WTC11 (cell line): ENCODE measurements around the gene UBE2D2. TPM values are rescaled to one million over a fixed set of nuclear protein-coding genes. Genes with fewer than 3 reads are reported as not detected.

ENCODE experiments used
- ATAC-seq: fragments of 200-7000 bp; cut with Tn5 transposase; 2 replicates; pipeline ENCODE4 v1.10.0; 2021; ENCODE audit warnings: mild to moderate bottlenecking, moderate library complexity
- CTCF ChIA-PET: fragments of 300-600 bp; sonication (Branson Sonifier 250); formaldehyde crosslinking; loops from one replicate; lab custom pipeline; 2021; ENCODE audit warnings: antibody characterized with exemption; lab: Charles Lee
- POLR2A ChIA-PET: fragments of 350-600 bp; sonication (Branson Sonifier 250); formaldehyde crosslinking; loops from one replicate; lab custom pipeline; 2021; ENCODE audit warnings: antibody characterized with exemption; lab: Charles Lee
- DNase-seq: peaks from one replicate; pipeline ENCODE4 v3.0.0; 2021; ENCODE audit warnings: low spot score
- H3K27ac Mint-ChIP-seq: 2 replicates; pipeline ENCODE4 v1.8.0; 2021; ENCODE audit warnings: mixed read lengths
- H3K27me3 Mint-ChIP-seq: 2 replicates; pipeline ENCODE4 v1.8.0; 2021; ENCODE audit warnings: low read depth, mild to moderate bottlenecking, moderate library complexity, mixed read lengths
- H3K36me3 Mint-ChIP-seq: 2 replicates; pipeline ENCODE4 v1.8.0; 2021; ENCODE audit warnings: mixed read lengths
- H3K4me1 Mint-ChIP-seq: 2 replicates; pipeline ENCODE4 v1.8.0; 2022; ENCODE audit warnings: mixed read lengths
- H3K4me3 Mint-ChIP-seq: 2 replicates; pipeline ENCODE4 v1.8.0; 2021; ENCODE audit warnings: mild to moderate bottlenecking, moderate library complexity, mixed read lengths
- H3K9me3 Mint-ChIP-seq: 2 replicates; pipeline ENCODE4 v1.8.0; 2021; ENCODE audit warnings: mixed read lengths
- CBFB ChIP-seq: sonication (generic); formaldehyde crosslinking; IDR thresholded peaks from 2 replicates; pipeline ENCODE4 v1.8.1; 2022; ENCODE audit warnings: mild to moderate bottlenecking, low read depth, missing genetic modification reagents
- CREM ChIP-seq: sonication (generic); formaldehyde crosslinking; IDR thresholded peaks from 2 replicates; pipeline ENCODE4 v1.8.1; 2022; ENCODE audit warnings: mild to moderate bottlenecking, missing genetic modification reagents, moderate library complexity
- ELF4 ChIP-seq: sonication (generic); formaldehyde crosslinking; IDR thresholded peaks from 2 replicates; pipeline ENCODE4 v1.8.1; 2022; ENCODE audit warnings: low read depth, mild to moderate bottlenecking, moderate library complexity, missing genetic modification reagents
- FOXP4 ChIP-seq: sonication (generic); formaldehyde crosslinking; IDR thresholded peaks from 2 replicates; pipeline ENCODE4 v1.8.0; 2022; ENCODE audit warnings: mild to moderate bottlenecking, missing genetic modification reagents
- IRF1 ChIP-seq: sonication (generic); formaldehyde crosslinking; IDR thresholded peaks from 2 replicates; pipeline ENCODE4 v1.8.0; 2023; ENCODE audit warnings: missing genetic modification reagents
- IRF2 ChIP-seq: sonication (generic); formaldehyde crosslinking; IDR thresholded peaks from 2 replicates; pipeline ENCODE4 v1.8.0; 2022; ENCODE audit warnings: low read depth, missing genetic modification reagents, borderline replicate concordance
- MYBL2 ChIP-seq: sonication (generic); formaldehyde crosslinking; IDR thresholded peaks from 2 replicates; pipeline ENCODE4 v1.8.1; 2023; ENCODE audit warnings: mild to moderate bottlenecking, moderate library complexity, missing genetic modification reagents
- NFYB ChIP-seq: sonication (generic); formaldehyde crosslinking; conservative IDR thresholded peaks from 2 replicates; pipeline ENCODE4 v1.8.0; 2022; ENCODE audit warnings: low read depth, missing genetic modification reagents
- PREB ChIP-seq: sonication (generic); formaldehyde crosslinking; IDR thresholded peaks from 2 replicates; pipeline ENCODE4 v1.8.1; 2022; ENCODE audit warnings: mild to moderate bottlenecking, missing genetic modification reagents, moderate library complexity, borderline replicate concordance
- RORB ChIP-seq: fragments of 250-450 bp; sonication (Bioruptor Pico); IDR thresholded peaks from 2 replicates; pipeline ENCODE4 v1.9.0; 2021; ENCODE audit warnings: mild to moderate bottlenecking
- TCF7 ChIP-seq: sonication (generic); formaldehyde crosslinking; IDR thresholded peaks from 2 replicates; pipeline ENCODE4 v1.8.0; 2022; ENCODE audit warnings: mild to moderate bottlenecking, low read depth, missing genetic modification reagents, moderate library complexity
- TEAD1 ChIP-seq: sonication (generic); formaldehyde crosslinking; IDR thresholded peaks from 2 replicates; pipeline ENCODE4 v1.8.0; 2022; ENCODE audit warnings: mild to moderate bottlenecking, missing genetic modification reagents
- USF2 ChIP-seq: sonication (generic); formaldehyde crosslinking; IDR thresholded peaks from 2 replicates; pipeline ENCODE4 v1.8.1; 2023; ENCODE audit warnings: mild to moderate bottlenecking, missing genetic modification reagents, moderate library complexity
- ZBTB21 ChIP-seq: sonication (generic); formaldehyde crosslinking; IDR thresholded peaks from 2 replicates; pipeline ENCODE4 v1.8.1; 2023; ENCODE audit warnings: mild to moderate bottlenecking, missing genetic modification reagents, borderline replicate concordance
- ZNF232 ChIP-seq: sonication (generic); formaldehyde crosslinking; IDR thresholded peaks from 2 replicates; pipeline ENCODE4 v1.8.0; 2022; ENCODE audit warnings: mild to moderate bottlenecking, missing genetic modification reagents
- ZNF396 ChIP-seq: fragments of 250-450 bp; sonication (Bioruptor Pico); IDR thresholded peaks from 2 replicates; pipeline ENCODE4 v1.8.0; 2021; ENCODE audit warnings: mild to moderate bottlenecking, moderate library complexity, borderline replicate concordance
- ZNF423 ChIP-seq: fragments of 250-450 bp; sonication (Bioruptor Pico); IDR thresholded peaks from 2 replicates; pipeline ENCODE4 v2.1.2; 2022; ENCODE audit warnings: mild to moderate bottlenecking, moderate library complexity
- total RNA-seq: library from RNA; stranded (reverse); gene quantifications from 3 replicates; pipeline ENCODE4 v1.2.3, GENCODE V29; 2021
- TF ChIP-seq, protein P1 (sequence below): sonication (generic); formaldehyde crosslinking; conservative IDR thresholded peaks from 2 replicates; pipeline ENCODE4 v1.8.1; 2022; ENCODE audit warnings: mild to moderate bottlenecking, missing genetic modification reagents
- TF ChIP-seq, protein P2 (sequence below): sonication (generic); formaldehyde crosslinking; IDR thresholded peaks from 2 replicates; pipeline ENCODE4 v1.8.1; 2022; ENCODE audit warnings: low read depth, mild to moderate bottlenecking, moderate library complexity, missing genetic modification reagents, borderline replicate concordance
- TF ChIP-seq, protein P3 (sequence below): sonication (generic); formaldehyde crosslinking; IDR thresholded peaks from 2 replicates; pipeline ENCODE4 v1.8.1; 2023; ENCODE audit warnings: mild to moderate bottlenecking, missing genetic modification reagents
- TF ChIP-seq, protein P4 (sequence below): sonication (generic); formaldehyde crosslinking; IDR thresholded peaks from 2 replicates; pipeline ENCODE4 v1.8.1; 2022; ENCODE audit warnings: mild to moderate bottlenecking, moderate library complexity, missing genetic modification reagents

Gene UBE2D2
- total RNA-seq, 1 experiment from 2014 or later, result 183 TPM

DNA sequence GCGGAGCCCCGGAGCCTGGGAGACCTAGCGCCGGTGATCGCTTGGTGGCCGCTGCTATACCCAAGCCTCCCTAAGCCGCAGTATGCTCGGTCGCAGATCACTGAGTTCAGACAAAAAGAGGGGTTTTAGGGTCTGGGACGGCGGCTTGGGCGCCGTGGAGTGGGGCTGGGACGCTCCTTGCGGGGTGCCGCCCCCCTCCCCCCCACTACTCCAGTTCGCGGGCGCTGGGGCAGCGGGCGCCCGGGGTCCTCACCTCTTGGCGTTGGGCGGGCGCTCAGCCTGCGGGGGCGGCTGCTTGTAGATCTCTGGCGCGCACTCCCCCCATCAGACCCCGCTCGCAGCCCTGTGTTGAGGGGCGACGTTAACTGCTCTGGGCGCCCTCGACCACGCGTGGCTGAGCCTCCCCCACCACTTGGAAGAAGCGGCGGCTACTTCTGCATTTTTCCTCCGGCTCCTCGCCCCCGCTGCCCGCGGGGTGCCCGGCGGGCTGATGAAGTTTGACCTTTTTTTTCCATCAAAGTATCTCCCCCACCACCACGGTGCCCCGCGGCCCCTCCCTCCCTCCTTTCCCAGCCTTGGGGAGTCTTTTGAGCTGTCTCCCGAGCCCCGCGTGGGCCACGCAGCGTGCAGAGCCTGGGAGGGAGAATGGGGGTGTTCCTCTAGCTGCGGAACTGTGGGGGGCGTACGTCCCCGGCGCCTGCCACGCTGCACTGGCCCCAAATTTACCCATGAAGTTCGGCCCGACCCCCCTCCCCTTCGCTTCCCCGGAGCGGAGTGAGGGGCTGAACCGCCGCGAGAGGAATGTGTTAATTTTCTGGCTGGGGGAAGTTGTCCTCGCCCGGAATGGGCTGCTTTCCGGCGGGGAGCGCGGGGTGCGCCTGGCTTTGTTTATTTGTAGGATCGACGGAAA, 88.2 kb downstream of the UBE2D2 start:
- Mint-ChIP-seq H3K36me3 (no peaks in the 10 kb centered on the region), H3K4me1 (peaks cover 55% of the 10 kb centered on the region), H3K27ac (peak overlapping the region; percentile 98), H3K27me3 (peaks cover 26% of the 10 kb centered on the region), H3K4me3 (peak overlapping the region; percentile 98), H3K9me3 (no peaks in the 10 kb centered on the region)
- DNase-seq, result peak; percentile 83
- ChIA-PET CTCF (interaction anchor here (1.5 to 9.5 kb wide), 8 partner anchors 14 to 126 kb away, joined by 4 to 235 read pairs (median 18); no protein-coding TSS in a partner anchor), POLR2A (interaction anchor here (0.6 to 3.2 kb wide), 6 partner anchors 9 to 96 kb away, joined by 3 to 54 read pairs (median 4); no protein-coding TSS in a partner anchor)
- peak; percentile 2 for ATAC-seq
- TF ChIP-seq, protein P1, sequence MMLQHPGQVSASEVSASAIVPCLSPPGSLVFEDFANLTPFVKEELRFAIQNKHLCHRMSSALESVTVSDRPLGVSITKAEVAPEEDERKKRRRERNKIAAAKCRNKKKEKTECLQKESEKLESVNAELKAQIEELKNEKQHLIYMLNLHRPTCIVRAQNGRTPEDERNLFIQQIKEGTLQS (CRISPR knock-in tag), result no peak
- no peak for TF ChIP-seq PREB (CRISPR knock-in tag)
- no peak for TF ChIP-seq ZBTB21 (CRISPR knock-in tag)
- no peak for TF ChIP-seq FOXP4 (CRISPR knock-in tag)
- TF ChIP-seq, protein P2, sequence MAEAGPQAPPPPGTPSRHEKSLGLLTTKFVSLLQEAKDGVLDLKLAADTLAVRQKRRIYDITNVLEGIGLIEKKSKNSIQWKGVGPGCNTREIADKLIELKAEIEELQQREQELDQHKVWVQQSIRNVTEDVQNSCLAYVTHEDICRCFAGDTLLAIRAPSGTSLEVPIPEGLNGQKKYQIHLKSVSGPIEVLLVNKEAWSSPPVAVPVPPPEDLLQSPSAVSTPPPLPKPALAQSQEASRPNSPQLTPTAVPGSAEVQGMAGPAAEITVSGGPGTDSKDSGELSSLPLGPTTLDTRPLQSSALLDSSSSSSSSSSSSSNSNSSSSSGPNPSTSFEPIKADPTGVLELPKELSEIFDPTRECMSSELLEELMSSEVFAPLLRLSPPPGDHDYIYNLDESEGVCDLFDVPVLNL (CRISPR knock-in tag), result peak; percentile 42; the same call in 1 of the 2 replicates
- no peak for TF ChIP-seq ZNF396
- no peak for TF ChIP-seq USF2
- TF ChIP-seq IRF2, result no peak
- TF ChIP-seq, protein P3, sequence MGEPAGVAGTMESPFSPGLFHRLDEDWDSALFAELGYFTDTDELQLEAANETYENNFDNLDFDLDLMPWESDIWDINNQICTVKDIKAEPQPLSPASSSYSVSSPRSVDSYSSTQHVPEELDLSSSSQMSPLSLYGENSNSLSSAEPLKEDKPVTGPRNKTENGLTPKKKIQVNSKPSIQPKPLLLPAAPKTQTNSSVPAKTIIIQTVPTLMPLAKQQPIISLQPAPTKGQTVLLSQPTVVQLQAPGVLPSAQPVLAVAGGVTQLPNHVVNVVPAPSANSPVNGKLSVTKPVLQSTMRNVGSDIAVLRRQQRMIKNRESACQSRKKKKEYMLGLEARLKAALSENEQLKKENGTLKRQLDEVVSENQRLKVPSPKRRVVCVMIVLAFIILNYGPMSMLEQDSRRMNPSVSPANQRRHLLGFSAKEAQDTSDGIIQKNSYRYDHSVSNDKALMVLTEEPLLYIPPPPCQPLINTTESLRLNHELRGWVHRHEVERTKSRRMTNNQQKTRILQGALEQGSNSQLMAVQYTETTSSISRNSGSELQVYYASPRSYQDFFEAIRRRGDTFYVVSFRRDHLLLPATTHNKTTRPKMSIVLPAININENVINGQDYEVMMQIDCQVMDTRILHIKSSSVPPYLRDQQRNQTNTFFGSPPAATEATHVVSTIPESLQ (CRISPR knock-in tag), result no peak
- no peak for TF ChIP-seq TCF7
- TF ChIP-seq CBFB (CRISPR knock-in tag), result no peak
- TF ChIP-seq, protein P4, sequence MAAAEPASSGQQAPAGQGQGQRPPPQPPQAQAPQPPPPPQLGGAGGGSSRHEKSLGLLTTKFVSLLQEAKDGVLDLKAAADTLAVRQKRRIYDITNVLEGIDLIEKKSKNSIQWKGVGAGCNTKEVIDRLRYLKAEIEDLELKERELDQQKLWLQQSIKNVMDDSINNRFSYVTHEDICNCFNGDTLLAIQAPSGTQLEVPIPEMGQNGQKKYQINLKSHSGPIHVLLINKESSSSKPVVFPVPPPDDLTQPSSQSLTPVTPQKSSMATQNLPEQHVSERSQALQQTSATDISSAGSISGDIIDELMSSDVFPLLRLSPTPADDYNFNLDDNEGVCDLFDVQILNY (CRISPR knock-in tag), result no peak
- TF ChIP-seq CREM (CRISPR knock-in tag), result no peak
- 0 out of 2 replicates have a peak, but pooled peaks have one; percentile 1 for TF ChIP-seq ELF4 (CRISPR knock-in tag)
- TF ChIP-seq RORB (CRISPR knock-in tag), result no peak
- TF ChIP-seq ZNF423 (CRISPR knock-in tag), result no peak; the same call in none of the 2 replicates
- TF ChIP-seq ZNF232 (CRISPR knock-in tag), result no peak
- peak; percentile 42; the same call in 1 of the 2 replicates for TF ChIP-seq TEAD1
- TF ChIP-seq IRF1 (CRISPR knock-in tag), result no peak
- TF ChIP-seq MYBL2 (CRISPR knock-in tag), result no peak; the same call in 1 of the 2 replicates
- TF ChIP-seq NFYB (CRISPR knock-in tag), result no peak
